AG09319 (cell line): ENCODE measurements around the gene TGM4.

ENCODE experiments used
- DNase-seq: peaks from one replicate; pipeline ENCODE4 v3.0.0-alpha.2; 2010; ENCODE audit warnings: low read depth; ENCODE audit errors: extremely low read depth
- CTCF ChIP-seq: IDR thresholded peaks from 2 replicates; pipeline ENCODE4 v1.5.1; 2011; ENCODE audit warnings: low read depth, mild to moderate bottlenecking, inconsistent platforms, low read length, moderate library complexity

Gene TGM4

DNA sequence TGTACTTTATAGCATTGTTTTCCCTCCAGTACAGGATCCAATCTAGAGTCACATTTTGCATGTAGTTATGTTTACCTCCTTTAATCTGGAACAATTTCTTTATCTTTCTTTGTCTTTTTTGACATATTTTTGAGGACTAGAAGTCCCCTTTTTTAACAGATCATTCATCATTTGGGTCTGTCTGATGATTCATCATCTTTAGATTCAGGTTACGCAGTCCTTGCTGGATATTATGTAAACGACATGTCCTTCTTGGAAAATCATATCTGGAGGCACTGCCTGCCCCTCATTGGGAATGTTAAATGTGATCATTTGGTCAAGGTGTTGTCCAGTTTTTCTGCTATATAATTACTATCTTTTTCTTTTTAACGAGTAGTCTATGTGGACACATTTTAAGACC lies 18.3 kb downstream of the TGM4 start:
- no peak for TF ChIP-seq CTCF
- DNase-seq: no peak

DNA sequence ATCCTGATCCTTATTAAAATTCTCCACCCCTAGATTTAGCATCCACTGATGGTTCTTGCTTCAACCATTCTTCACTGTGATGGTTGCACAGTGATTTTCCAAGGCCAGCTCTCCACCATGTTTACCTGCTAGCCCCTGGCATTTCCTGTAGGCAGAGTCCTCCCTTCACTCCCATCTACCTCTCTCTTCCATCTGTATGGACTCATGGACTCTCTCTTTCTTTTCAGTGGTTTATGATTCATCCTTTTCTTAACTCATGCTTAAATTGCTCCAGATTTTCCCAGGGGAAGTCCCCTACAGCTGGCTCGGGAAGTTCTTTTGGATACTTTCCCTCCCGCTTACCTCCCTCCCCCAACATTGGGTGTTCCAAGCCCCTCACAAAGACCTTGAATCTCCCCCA lies 18.7 kb downstream of the TGM4 start:
- DNase-seq: no peak
- TF ChIP-seq CTCF: no peak

- TF ChIP-seq CTCF: no peak
- DNase-seq: no peak
These were observed 20.1 kb downstream of the TGM4 start for GRCh38 chr3:44894485-44894884.

GRCh38 chr3:44896440-44896839 lies 22.0 kb downstream of the TGM4 start:
- no peak for TF ChIP-seq CTCF

GRCh38 chr3:44899683-44900367 lies 25.4 kb downstream of the TGM4 start:
- no peak for DNase-seq
- TF ChIP-seq CTCF: no peak

More at GRCh38 chr3:44896440-44896839, 22.0 kb downstream of the TGM4 start:
- no peak for DNase-seq

DNA sequence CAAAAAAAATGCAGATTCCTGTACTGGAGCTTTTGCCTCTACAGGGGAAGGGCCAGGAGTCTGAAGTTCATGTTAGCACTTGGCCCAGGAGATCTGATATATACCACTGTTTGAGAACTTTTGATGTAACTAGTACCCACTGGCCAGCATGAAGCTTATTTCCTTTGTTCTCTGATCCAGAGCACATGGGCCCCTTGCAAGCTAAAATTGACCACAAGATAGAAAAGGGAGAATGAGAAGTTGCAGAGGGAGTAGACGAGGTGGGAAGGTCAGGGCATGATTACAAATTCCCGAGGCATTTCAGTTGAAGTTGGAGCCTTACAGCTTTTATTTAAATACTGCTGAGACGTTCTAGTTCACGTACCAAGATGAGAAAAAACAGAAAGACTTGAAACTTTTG lies 28.2 kb downstream of the TGM4 start:
- no peak for DNase-seq
- TF ChIP-seq CTCF: no peak

DNA sequence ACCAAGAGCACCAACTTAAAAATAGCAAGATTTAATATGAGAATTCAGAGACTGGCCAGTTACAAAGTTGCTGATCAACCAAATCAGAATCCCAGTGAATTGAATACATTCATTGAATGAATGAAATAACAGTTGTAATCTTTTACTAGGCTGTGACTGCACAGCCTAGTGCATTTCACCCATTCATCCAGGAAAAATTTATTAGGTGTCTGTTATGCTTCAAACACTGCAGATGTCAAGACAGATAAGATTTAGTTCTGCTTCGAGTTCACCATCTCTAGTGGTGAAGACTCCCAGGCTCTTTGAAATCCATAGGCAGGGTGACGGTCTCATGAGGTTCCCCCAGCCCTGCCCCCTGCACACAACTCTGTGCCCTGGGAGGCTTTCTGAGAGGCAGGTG lies 28.9 kb downstream of the TGM4 start:
- DNase-seq: no peak
- no peak for TF ChIP-seq CTCF
